HG02852 (cell line): ENCODE measurements around the gene ICOSLG.
"Not testable (repeated sequence)": the region's sequence is repeated elsewhere in the genome, so short reads cannot be mapped to it uniquely, and the experiment has no call there.

Source experiments
- ATAC-seq: cut with Tn5 transposase; IDR thresholded peaks from one replicate; pipeline ENCODE4 v1.9.1; 2021; ENCODE audit warnings: mild to moderate bottlenecking, moderate library complexity; ENCODE audit not compliant: unreplicated experiment

The ICOSLG gene

GRCh38 chr21:44184862-44185261, 55.9 kb downstream of the ICOSLG start:
- ATAC-seq, result not testable (repeated sequence)

- not testable (repeated sequence) for ATAC-seq
These were observed 58.5 kb downstream of the ICOSLG start for GRCh38 chr21:44182202-44182601.

- not testable (repeated sequence) for ATAC-seq
These were observed 59.2 kb downstream of the ICOSLG start for GRCh38 chr21:44181506-44181905.

GRCh38 chr21:44176127-44176526, 64.6 kb downstream of the ICOSLG start:
- ATAC-seq, result not testable (repeated sequence)

GRCh38 chr21:44175189-44175588, 65.6 kb downstream of the ICOSLG start:
- peak; percentile 44 for ATAC-seq
